Fibroblast of lung (primary cell): ENCODE data around the gene BPTF.

Source experiments
- EZH2 ChIP-seq: IDR thresholded peaks from 2 replicates; pipeline ENCODE4 v1.5.1; 2012; ENCODE audit warnings: low read length, control low read depth, mild to moderate bottlenecking; ENCODE audit errors: missing control alignments
- TF ChIP-seq, protein P1 (sequence below), 2 donors: IDR thresholded peaks in 1 of 2; conservative IDR thresholded peaks in 1 of 2; 1 replicate in 1 of 2; 2 replicates in 1 of 2; pipeline ENCODE4 v1.5.1; 2011 to 2012; ENCODE audit warnings: low read length in 2 of 2, control low read depth in 1 of 2, inconsistent platforms in 1 of 2, low read depth in 1 of 2, mild to moderate bottlenecking in 1 of 2

DNA sequence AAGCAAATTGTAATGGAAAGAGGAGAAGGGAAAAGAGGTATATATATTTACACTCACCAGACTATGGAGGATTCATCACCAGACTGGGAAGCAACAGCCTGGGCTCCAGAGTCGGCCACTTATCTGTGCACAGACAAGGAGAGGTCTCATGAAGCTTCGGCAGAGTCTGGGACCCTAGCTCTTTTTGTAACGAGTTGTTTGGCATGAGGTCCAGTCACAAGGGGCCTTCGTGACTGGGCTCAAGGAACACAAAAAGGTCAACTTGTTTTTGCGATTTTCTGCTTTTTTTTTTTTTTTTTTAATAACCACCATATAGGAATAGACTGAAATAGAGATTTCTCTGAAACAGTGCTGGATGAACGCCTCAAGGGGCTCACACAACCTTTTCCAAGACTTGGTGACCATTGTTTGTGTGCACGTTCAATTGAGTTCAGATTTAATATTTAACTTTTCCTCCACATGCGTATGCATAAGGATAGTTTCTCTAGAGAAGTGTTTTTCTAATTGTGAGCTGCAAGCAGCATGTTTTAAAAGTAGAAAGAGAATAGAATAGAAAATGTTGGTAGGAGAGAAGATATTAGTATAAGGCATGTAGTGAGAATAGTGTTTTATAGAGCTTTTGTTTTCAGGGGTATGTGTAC, 25.8 kb downstream of the BPTF start:
- TF ChIP-seq EZH2: no peak
- TF ChIP-seq, protein P1, sequence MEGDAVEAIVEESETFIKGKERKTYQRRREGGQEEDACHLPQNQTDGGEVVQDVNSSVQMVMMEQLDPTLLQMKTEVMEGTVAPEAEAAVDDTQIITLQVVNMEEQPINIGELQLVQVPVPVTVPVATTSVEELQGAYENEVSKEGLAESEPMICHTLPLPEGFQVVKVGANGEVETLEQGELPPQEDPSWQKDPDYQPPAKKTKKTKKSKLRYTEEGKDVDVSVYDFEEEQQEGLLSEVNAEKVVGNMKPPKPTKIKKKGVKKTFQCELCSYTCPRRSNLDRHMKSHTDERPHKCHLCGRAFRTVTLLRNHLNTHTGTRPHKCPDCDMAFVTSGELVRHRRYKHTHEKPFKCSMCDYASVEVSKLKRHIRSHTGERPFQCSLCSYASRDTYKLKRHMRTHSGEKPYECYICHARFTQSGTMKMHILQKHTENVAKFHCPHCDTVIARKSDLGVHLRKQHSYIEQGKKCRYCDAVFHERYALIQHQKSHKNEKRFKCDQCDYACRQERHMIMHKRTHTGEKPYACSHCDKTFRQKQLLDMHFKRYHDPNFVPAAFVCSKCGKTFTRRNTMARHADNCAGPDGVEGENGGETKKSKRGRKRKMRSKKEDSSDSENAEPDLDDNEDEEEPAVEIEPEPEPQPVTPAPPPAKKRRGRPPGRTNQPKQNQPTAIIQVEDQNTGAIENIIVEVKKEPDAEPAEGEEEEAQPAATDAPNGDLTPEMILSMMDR (conservative IDR thresholded peaks at IDR 0.05 in 1 of 2, IDR thresholded peaks at IDR 0.05 in 1 of 2; ENCODE audit: low read depth in 1 of 2, low read length in 2 of 2): no peak
